HuH-7.5 (cell line): ENCODE results near the gene MOB1B.
"Not testable (repeated sequence)": the region's sequence is repeated elsewhere in the genome, so short reads cannot be mapped to it uniquely, and the experiment has no call there.

Experiments
- DNase-seq: peaks from one replicate; pipeline ENCODE4 v3.0.0; 2011; ENCODE audit warnings: low spot score

The MOB1B gene

GRCh38 chr4:70956549-70957210 lies 54.5 kb downstream of the MOB1B start:
- no peak for DNase-seq

- DNase-seq = no peak
Measured at GRCh38 chr4:70958681-70959080, 56.5 kb downstream of the MOB1B start.

GRCh38 chr4:70969076-70969475 lies 66.9 kb downstream of the MOB1B start:
- DNase-seq = no peak

- DNase-seq = no peak
Measured at GRCh38 chr4:70976252-70976651, 74.1 kb downstream of the MOB1B start.

- DNase-seq = no peak
Measured at GRCh38 chr4:70979445-70980008, 77.4 kb downstream of the MOB1B start.

GRCh38 chr4:70980196-70980595 lies 78.0 kb downstream of the MOB1B start:
- DNase-seq = no peak

GRCh38 chr4:70984106-70984505 lies 81.9 kb downstream of the MOB1B start:
- no peak for DNase-seq

GRCh38 chr4:70984589-70984988 lies 82.4 kb downstream of the MOB1B start:
- no peak for DNase-seq

GRCh38 chr4:70991596-70991995 lies 89.4 kb downstream of the MOB1B start:
- DNase-seq = no peak

- no peak for DNase-seq
Measured at GRCh38 chr4:70992391-70992881, 90.3 kb downstream of the MOB1B start.

- peak; percentile 64 for DNase-seq
Measured at GRCh38 chr4:70993181-70994068, 91.3 kb downstream of the MOB1B start, which contains the start of gene DCK. TSS of gene DCK (plus strand) at chr4:70993649. CDS start at chr4:70993836, 187 bp downstream.

GRCh38 chr4:70994069-70994366 lies 91.8 kb downstream of the MOB1B start:
- DNase-seq = peak; percentile 12

GRCh38 chr4:70994387-70995099 lies 92.4 kb downstream of the MOB1B start:
- no peak for DNase-seq

- no peak for DNase-seq
Measured at GRCh38 chr4:70996018-70996360, 93.8 kb downstream of the MOB1B start.

- no peak for DNase-seq
Measured at GRCh38 chr4:70997036-70997435, 94.9 kb downstream of the MOB1B start.

- DNase-seq = no peak
Measured at GRCh38 chr4:70997546-70997945, 95.4 kb downstream of the MOB1B start.

- DNase-seq = not testable (repeated sequence)
Measured at GRCh38 chr4:70999639-71000038, 97.5 kb downstream of the MOB1B start.

- DNase-seq = not testable (repeated sequence)
Measured at GRCh38 chr4:71001363-71001762, 99.2 kb downstream of the MOB1B start.

GRCh38 chr4:71004281-71004851 lies 102.2 kb downstream of the MOB1B start:
- DNase-seq = no peak

- DNase-seq = not testable (repeated sequence)
Measured at GRCh38 chr4:71005025-71005424, 102.9 kb downstream of the MOB1B start.

- DNase-seq = no peak
Measured at GRCh38 chr4:71006203-71006907, 104.2 kb downstream of the MOB1B start.
